Osteoblast (primary cell): ENCODE measurements around the gene DEDD. TPM values are rescaled to one million over a fixed set of nuclear protein-coding genes. Genes with fewer than 3 reads are reported as not detected.

ENCODE experiments used
- DNase-seq: peaks from one replicate; pipeline ENCODE4 v3.0.0; 2011; ENCODE audit warnings: low spot score, mixed read lengths; ENCODE audit not compliant: insufficient read length; ENCODE audit errors: missing footprints
- H2AFZ ChIP-seq: 2 replicates; pipeline ENCODE4 v1.6.0; 2011; ENCODE audit warnings: mild to moderate bottlenecking, low read length
- H3K27ac ChIP-seq: 2 replicates; pipeline ENCODE4 v1.5.1; 2011; ENCODE audit warnings: mild to moderate bottlenecking, low read depth, low read length, moderate library complexity
- H3K27me3 ChIP-seq: 2 replicates; pipeline ENCODE4 v1.6.0; 2012; ENCODE audit warnings: mild to moderate bottlenecking, control low read depth, inconsistent platforms, low read length, moderate library complexity; ENCODE audit not compliant: insufficient read depth
- H3K36me3 ChIP-seq: 2 replicates; pipeline ENCODE4 v1.5.1; 2011; ENCODE audit warnings: mild to moderate bottlenecking, low read length, control low read depth, moderate library complexity; ENCODE audit not compliant: insufficient read depth
- H3K4me1 ChIP-seq: 2 replicates; pipeline ENCODE4 v1.5.1; 2011; ENCODE audit warnings: mild to moderate bottlenecking, low read length, control low read depth, moderate library complexity; ENCODE audit not compliant: insufficient read depth
- H3K4me2 ChIP-seq: 2 replicates; pipeline ENCODE4 v1.6.0; 2011; ENCODE audit warnings: mild to moderate bottlenecking, low read length; ENCODE audit not compliant: insufficient read depth
- H3K4me3 ChIP-seq: fragments of 200-600 bp; sonication (generic); 3 replicates; pipeline ENCODE4 v1.5.1; 2012; ENCODE audit warnings: mild to moderate bottlenecking, low read length, inconsistent platforms; ENCODE audit not compliant: insufficient read depth
- H3K79me2 ChIP-seq: 2 replicates; pipeline ENCODE4 v1.6.0; 2012; ENCODE audit warnings: mild to moderate bottlenecking, low read length, control low read depth, inconsistent platforms; ENCODE audit not compliant: insufficient read depth
- H3K9me3 ChIP-seq: 2 replicates; pipeline ENCODE4 v1.5.1; 2011; ENCODE audit warnings: low read depth, low read length, control low read depth
- H4K20me1 ChIP-seq: 2 replicates; pipeline ENCODE4 v1.6.0; 2012; ENCODE audit warnings: mild to moderate bottlenecking, low read length, control low read depth; ENCODE audit not compliant: insufficient read depth
- total RNA-seq: library from RNA; depleted of rRNA; stranded (reverse); fragments of >200 nt; gene quantifications from 2 replicates; pipeline ENCODE4 v1.2.3, GENCODE V29; 2012
- TF ChIP-seq, protein P1 (sequence below): IDR thresholded peaks from 2 replicates; pipeline ENCODE4 v1.5.1; 2011; ENCODE audit warnings: mild to moderate bottlenecking, low read depth, low read length, moderate library complexity; ENCODE audit errors: extremely low read depth

The DEDD gene
- total RNA-seq, 1 donor: 36.6 TPM

- H2AFZ ChIP-seq: no peak overlapping the region
- H3K9me3 ChIP-seq: no peaks in the 10 kb centered on the region
- peak overlapping the region; percentile 90 for H3K4me2 ChIP-seq
- peak; percentile 15 for DNase-seq
- H4K20me1 ChIP-seq: no peaks in the 10 kb centered on the region
- H3K4me3 ChIP-seq: no peak overlapping the region
- peaks cover 48% of the 10 kb centered on the region for H3K36me3 ChIP-seq
- H3K27ac ChIP-seq: no peak overlapping the region
- peaks cover 22% of the 10 kb centered on the region for H3K79me2 ChIP-seq
- TF ChIP-seq, protein P1, sequence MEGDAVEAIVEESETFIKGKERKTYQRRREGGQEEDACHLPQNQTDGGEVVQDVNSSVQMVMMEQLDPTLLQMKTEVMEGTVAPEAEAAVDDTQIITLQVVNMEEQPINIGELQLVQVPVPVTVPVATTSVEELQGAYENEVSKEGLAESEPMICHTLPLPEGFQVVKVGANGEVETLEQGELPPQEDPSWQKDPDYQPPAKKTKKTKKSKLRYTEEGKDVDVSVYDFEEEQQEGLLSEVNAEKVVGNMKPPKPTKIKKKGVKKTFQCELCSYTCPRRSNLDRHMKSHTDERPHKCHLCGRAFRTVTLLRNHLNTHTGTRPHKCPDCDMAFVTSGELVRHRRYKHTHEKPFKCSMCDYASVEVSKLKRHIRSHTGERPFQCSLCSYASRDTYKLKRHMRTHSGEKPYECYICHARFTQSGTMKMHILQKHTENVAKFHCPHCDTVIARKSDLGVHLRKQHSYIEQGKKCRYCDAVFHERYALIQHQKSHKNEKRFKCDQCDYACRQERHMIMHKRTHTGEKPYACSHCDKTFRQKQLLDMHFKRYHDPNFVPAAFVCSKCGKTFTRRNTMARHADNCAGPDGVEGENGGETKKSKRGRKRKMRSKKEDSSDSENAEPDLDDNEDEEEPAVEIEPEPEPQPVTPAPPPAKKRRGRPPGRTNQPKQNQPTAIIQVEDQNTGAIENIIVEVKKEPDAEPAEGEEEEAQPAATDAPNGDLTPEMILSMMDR: no peak
- no peaks in the 10 kb centered on the region for H3K27me3 ChIP-seq
- H3K4me1 ChIP-seq: peaks cover 20% of the 10 kb centered on the region
These were observed 28.2 kb upstream of the DEDD start for GRCh38 chr1:161160671-161161145.

GRCh38 chr1:161159913-161160243, 27.4 kb upstream of the DEDD start:
- H3K4me1 ChIP-seq: peaks cover 15% of the 10 kb centered on the region
- H3K27me3 ChIP-seq: no peaks in the 10 kb centered on the region
- peaks cover 45% of the 10 kb centered on the region for H3K36me3 ChIP-seq
- H4K20me1 ChIP-seq: no peaks in the 10 kb centered on the region
- H3K9me3 ChIP-seq: no peaks in the 10 kb centered on the region
- peak overlapping the region; percentile 90 for H3K4me2 ChIP-seq
- peaks cover 29% of the 10 kb centered on the region for H3K79me2 ChIP-seq
- peak overlapping the region; percentile 93 for H3K27ac ChIP-seq
- peak overlapping the region; percentile 80 for H2AFZ ChIP-seq
- no peak for DNase-seq
- H3K4me3 ChIP-seq: peak overlapping the region; percentile 91
- TF ChIP-seq, protein P1: no peak

GRCh38 chr1:161159087-161159912, 26.8 kb upstream of the DEDD start, which contains the start of gene USP21:
USP21 (plus strand) TSS chr1:161159500; CDS start chr1:161160641, 1,141 bp downstream.
- Histone ChIP-seq H3K9me3 (no peaks in the 10 kb centered on the region), H3K79me2 (peaks cover 34% of the 10 kb centered on the region), H3K36me3 (peaks cover 39% of the 10 kb centered on the region), H3K27me3 (no peaks in the 10 kb centered on the region), H4K20me1 (no peaks in the 10 kb centered on the region), H3K4me1 (peaks cover 18% of the 10 kb centered on the region), H3K4me3 (peak within 1 kb of the TSS; percentile 91), H3K27ac (peak within 1 kb of the TSS; percentile 93), H3K4me2 (peak within 1 kb of the TSS; percentile 90), H2AFZ (peak within 1 kb of the TSS; percentile 99)
- TF ChIP-seq, protein P1: peak; percentile 50
- DNase-seq: peak; percentile 99

GRCh38 chr1:161158316-161159010, 26.0 kb upstream of the DEDD start:
- H3K79me2 ChIP-seq: peaks cover 37% of the 10 kb centered on the region
- H3K27me3 ChIP-seq: no peaks in the 10 kb centered on the region
- TF ChIP-seq, protein P1: no peak
- H3K4me1 ChIP-seq: peaks cover 18% of the 10 kb centered on the region
- no peak for DNase-seq
- H3K4me3 ChIP-seq: peak overlapping the region; percentile 91
- H4K20me1 ChIP-seq: no peaks in the 10 kb centered on the region
- peak overlapping the region; percentile 93 for H3K27ac ChIP-seq
- peak overlapping the region; percentile 90 for H3K4me2 ChIP-seq
- no peaks in the 10 kb centered on the region for H3K9me3 ChIP-seq
- peaks cover 31% of the 10 kb centered on the region for H3K36me3 ChIP-seq
- peak overlapping the region; percentile 99 for H2AFZ ChIP-seq
